HEK293 (cell line): Measurements from ENCODE around the gene PALD1.
A peak's percentile ranks its signal among the peaks of the same experiment; 100 is the strongest.

Source experiments
- CTCF ChIA-PET: fragments of 350-600 bp; formaldehyde crosslinking; extraction: SDS; loops from one replicate; lab custom pipeline; 2021; ENCODE audit warnings: antibody characterized with exemption; lab: Yijun Ruan, JAX
- POLR2A ChIA-PET: fragments of 300-600 bp; formaldehyde crosslinking; extraction: SDS; loops from one replicate; lab custom pipeline; 2020; ENCODE audit warnings: antibody characterized with exemption, inconsistent platforms; lab: Yijun Ruan, JAX
- H3K27ac ChIP-seq: fragments of 200-500 bp; sonication (Bioruptor generic); 2 replicates; pipeline ENCODE4 v1.5.1; 2014; ENCODE audit warnings: low read depth, low read length, control low read depth, inconsistent platforms; ENCODE audit errors: extremely low read depth
- H3K36me3 ChIP-seq, 2 experiments: fragments of 200-500 bp in 1 of 2; sonication (Bioruptor generic) in 1 of 2; 1 replicate in 1 of 2; 2 replicates in 1 of 2; pipeline ENCODE4 v1.5.1; 2014 to 2017; ENCODE audit warnings: inconsistent platforms in 2 of 2, low read length in 2 of 2; ENCODE audit not compliant: control insufficient read depth in 2 of 2, insufficient read depth in 1 of 2
- H3K4me1 ChIP-seq: fragments of 200-500 bp; sonication (Bioruptor generic); 2 replicates; pipeline ENCODE4 v1.5.1; 2014; ENCODE audit warnings: mild to moderate bottlenecking, low read length, inconsistent platforms; ENCODE audit not compliant: control insufficient read depth, insufficient read depth
- H3K4me3 ChIP-seq: 2 replicates; pipeline ENCODE4 v1.5.1; 2011; ENCODE audit warnings: low read depth, mild to moderate bottlenecking, control low read depth, low read length, moderate library complexity
- H3K9me3 ChIP-seq: fragments of 200-500 bp; sonication (Bioruptor generic); 2 replicates; pipeline ENCODE4 v1.5.1; 2014; ENCODE audit warnings: low read depth, low read length, inconsistent platforms; ENCODE audit not compliant: control insufficient read depth, insufficient read depth
- BCL6B ChIP-seq: fragments of 450-650 bp; formaldehyde crosslinking; IDR thresholded peaks from 2 replicates; pipeline ENCODE4 v1.5.1; 2017; ENCODE audit warnings: missing biosample characterization, missing genetic modification characterization
- EGR2 ChIP-seq: fragments of 450-650 bp; formaldehyde crosslinking; IDR thresholded peaks from 2 replicates; pipeline ENCODE4 v1.5.1; 2016; ENCODE audit warnings: low read depth, missing biosample characterization, missing genetic modification characterization
- GLI4 ChIP-seq: fragments of 450-650 bp; formaldehyde crosslinking; IDR thresholded peaks from 2 replicates; pipeline ENCODE4 v1.5.1; 2016; ENCODE audit warnings: missing biosample characterization, missing genetic modification characterization
- PATZ1 ChIP-seq: fragments of 450-650 bp; formaldehyde crosslinking; IDR thresholded peaks from 2 replicates; pipeline ENCODE4 v1.5.1; 2016; ENCODE audit warnings: missing biosample characterization, missing genetic modification characterization
- SALL2 ChIP-seq: fragments of 450-650 bp; formaldehyde crosslinking; IDR thresholded peaks from 2 replicates; pipeline ENCODE4 v1.5.0; 2017; ENCODE audit warnings: missing biosample characterization, mild to moderate bottlenecking, missing genetic modification characterization, borderline replicate concordance
- WT1 ChIP-seq: fragments of 450-650 bp; formaldehyde crosslinking; IDR thresholded peaks from 2 replicates; pipeline ENCODE4 v1.5.1; 2016; ENCODE audit warnings: missing biosample characterization, missing genetic modification characterization
- ZNF155 ChIP-seq: fragments of 450-650 bp; formaldehyde crosslinking; IDR thresholded peaks from 2 replicates; pipeline ENCODE4 v1.5.1; 2016; ENCODE audit warnings: missing biosample characterization, missing genetic modification characterization
- ZNF169 ChIP-seq: fragments of 450-650 bp; formaldehyde crosslinking; IDR thresholded peaks from 2 replicates; pipeline ENCODE4 v1.5.1; 2016; ENCODE audit warnings: missing biosample characterization, missing genetic modification characterization
- ZNF174 ChIP-seq: fragments of 450-650 bp; formaldehyde crosslinking; IDR thresholded peaks from 2 replicates; pipeline ENCODE4 v1.5.0; 2017; ENCODE audit warnings: missing biosample characterization, mild to moderate bottlenecking, missing genetic modification characterization
- ZNF211 ChIP-seq: fragments of 450-650 bp; formaldehyde crosslinking; IDR thresholded peaks from 2 replicates; pipeline ENCODE4 v1.5.1; 2016; ENCODE audit warnings: low read depth, missing biosample characterization, missing genetic modification characterization
- ZNF266 ChIP-seq: fragments of 450-650 bp; formaldehyde crosslinking; IDR thresholded peaks from 2 replicates; pipeline ENCODE4 v1.5.1; 2016; ENCODE audit warnings: missing biosample characterization, missing genetic modification characterization, low read depth
- ZNF416 ChIP-seq: fragments of 450-650 bp; formaldehyde crosslinking; IDR thresholded peaks from 2 replicates; pipeline ENCODE4 v1.5.1; 2016; ENCODE audit warnings: missing biosample characterization, missing genetic modification characterization
- ZNF555 ChIP-seq: fragments of 450-650 bp; formaldehyde crosslinking; conservative IDR thresholded peaks from 2 replicates; pipeline ENCODE4 v1.5.1; 2017; ENCODE audit warnings: missing biosample characterization, mild to moderate bottlenecking, missing genetic modification characterization, inconsistent platforms
- ZNF560 ChIP-seq: fragments of 450-650 bp; formaldehyde crosslinking; IDR thresholded peaks from 2 replicates; pipeline ENCODE4 v1.5.1; 2017; ENCODE audit warnings: missing biosample characterization, missing genetic modification characterization, borderline replicate concordance
- ZNF677 ChIP-seq: fragments of 450-650 bp; IDR thresholded peaks from 2 replicates; pipeline ENCODE4 v1.5.0; 2018; ENCODE audit warnings: missing biosample characterization, mild to moderate bottlenecking, missing genetic modification characterization, moderate library complexity
- ZNF692 ChIP-seq: fragments of 450-650 bp; formaldehyde crosslinking; IDR thresholded peaks from 2 replicates; pipeline ENCODE4 v1.5.1; 2016; ENCODE audit warnings: missing biosample characterization, missing genetic modification characterization
- ZNF747 ChIP-seq: fragments of 450-650 bp; formaldehyde crosslinking; IDR thresholded peaks from 2 replicates; pipeline ENCODE4 v1.5.1; 2016; ENCODE audit warnings: missing biosample characterization, missing genetic modification characterization

The PALD1 gene

GRCh38 chr10:70568781-70569495 is 90.4 kb downstream of the PALD1 start:
- Histone ChIP-seq H3K4me3 (no peak overlapping the region), H3K4me1 (no peaks in the 10 kb centered on the region)
- CTCF ChIA-PET, result interaction anchor here (0.6 kb wide), 1 partner anchor 10 kb away, joined by 3 read pairs; no protein-coding TSS in a partner anchor

GRCh38 chr10:70571236-70571635 is 92.7 kb downstream of the PALD1 start:
- TF ChIP-seq SALL2, result no peak
- TF ChIP-seq ZNF747 (tag by site-specific recombination), result no peak
- no peak for TF ChIP-seq ZNF174 (tag by site-specific recombination)
- TF ChIP-seq GLI4, result no peak
- TF ChIP-seq ZNF555 (tag by site-specific recombination), result no peak
- no peak for TF ChIP-seq WT1
- TF ChIP-seq ZNF416 (tag by site-specific recombination), result no peak
- TF ChIP-seq ZNF560 (tag by site-specific recombination), result no peak
- no peak for TF ChIP-seq ZNF155
- TF ChIP-seq BCL6B, result no peak
- TF ChIP-seq ZNF169, result no peak
- TF ChIP-seq PATZ1, result no peak
- no peak for TF ChIP-seq ZNF677
- TF ChIP-seq ZNF266, result no peak
- Histone ChIP-seq H3K9me3 (no peaks in the 10 kb centered on the region), H3K4me3 (no peak overlapping the region), H3K27ac (no peak overlapping the region), H3K36me3 (peaks cover 0 to 9% of the 10 kb centered on the region in 2 experiments; a peak in 1 of 3 replicates), H3K4me1 (peaks cover under 1% of the 10 kb centered on the region; the same call in 1 of the 2 replicates)
- POLR2A ChIA-PET, result no interaction called here
- CTCF ChIA-PET, result interaction anchor here (2.3 kb wide), 1 partner anchor 12 kb away, joined by 13 read pairs; no protein-coding TSS in a partner anchor

More at GRCh38 chr10:70568781-70569495, 90.4 kb downstream of the PALD1 start:
- Histone ChIP-seq H3K36me3 (peaks cover 0 to 19% of the 10 kb centered on the region in 2 experiments; a peak in 1 of 3 replicates), H3K9me3 (no peaks in the 10 kb centered on the region), H3K27ac (no peak overlapping the region)
- POLR2A ChIA-PET, result no interaction called here
- TF ChIP-seq ZNF692 (tag by site-specific recombination) (0 out of 2 replicates have a peak, but pooled peaks have one; percentile 46), ZNF211 (tag by site-specific recombination) (no peak), EGR2 (tag by site-specific recombination) (0 out of 2 replicates have a peak, but pooled peaks have one; percentile 11)
